BE2C (cell line): ENCODE data around the gene GPX3. TPM values are rescaled to one million over a fixed set of nuclear protein-coding genes. Genes with fewer than 3 reads are reported as not detected.

Experiments
- DNase-seq: peaks from one replicate; pipeline ENCODE4 v3.0.0-alpha.2; 2020
- H3K27me3 ChIP-seq: fragments of 250-450 bp; sonication (Bioruptor Pico); 2 replicates; pipeline ENCODE4 v1.5.1; 2020; ENCODE audit warnings: mild to moderate bottlenecking
- H3K36me3 ChIP-seq: fragments of 250-450 bp; sonication (Bioruptor Pico); 2 replicates; pipeline ENCODE4 v1.5.1; 2020; ENCODE audit warnings: mild to moderate bottlenecking
- H3K4me1 ChIP-seq: fragments of 250-450 bp; sonication (Bioruptor Pico); 2 replicates; pipeline ENCODE4 v1.5.1; 2020
- H3K4me3 ChIP-seq: 2 replicates; pipeline ENCODE4 v1.5.1; 2011; ENCODE audit warnings: low read depth, low read length
- H3K9me3 ChIP-seq: fragments of 250-450 bp; sonication (Bioruptor Pico); 2 replicates; pipeline ENCODE4 v1.5.1; 2020
- CTCF ChIP-seq: IDR thresholded peaks from 2 replicates; pipeline ENCODE4 v1.5.1; 2012; ENCODE audit warnings: mild to moderate bottlenecking, low read depth, low read length
- polyA plus RNA-seq: library from polyadenylated mRNA; unstranded; fragments of >200 nt; gene quantifications from one replicate; pipeline ENCODE4 v1.2.1, GENCODE V29; 2012; ENCODE audit warnings: low read depth, missing spikeins; ENCODE audit not compliant: insufficient read length, insufficient read depth

GPX3 gene
- polyA plus RNA-seq: 4.4 TPM

- no peaks in the 10 kb centered on the region for H3K27me3 ChIP-seq
- H3K4me3 ChIP-seq: peak within 1 kb of the TSS; percentile 77
- peak; percentile 86 for DNase-seq
- no peaks in the 10 kb centered on the region for H3K9me3 ChIP-seq
- no peaks in the 10 kb centered on the region for H3K36me3 ChIP-seq
- TF ChIP-seq CTCF: no peak
- no peaks in the 10 kb centered on the region for H3K4me1 ChIP-seq
Observed at GRCh38 chr5:151020304-151021110, at the start of gene GPX3. Gene GPX3, plus strand, starts transcription at chr5:151020591. Its CDS starts 64 bp downstream, at chr5:151020655.

GRCh38 chr5:150978590-150978989 is 41.8 kb upstream of the GPX3 start:
- Histone ChIP-seq H3K4me3 (no peak overlapping the region), H3K4me1 (no peaks in the 10 kb centered on the region), H3K9me3 (0 out of 2 replicates have a peak, but pooled peaks cover 2% of the 10 kb centered on the region), H3K36me3 (no peaks in the 10 kb centered on the region), H3K27me3 (no peaks in the 10 kb centered on the region; the same call in 1 of the 2 replicates)
- TF ChIP-seq CTCF: no peak
- no peak for DNase-seq

- TF ChIP-seq CTCF: no peak
- H3K4me3 ChIP-seq: no peak overlapping the region
- H3K27me3 ChIP-seq: no peaks in the 10 kb centered on the region
- no peaks in the 10 kb centered on the region for H3K9me3 ChIP-seq
- no peaks in the 10 kb centered on the region for H3K4me1 ChIP-seq
- no peak for DNase-seq
- no peaks in the 10 kb centered on the region for H3K36me3 ChIP-seq
Observed at GRCh38 chr5:150987746-150988145, 32.6 kb upstream of the GPX3 start.

- H3K9me3 ChIP-seq: no peaks in the 10 kb centered on the region
- H3K27me3 ChIP-seq: no peaks in the 10 kb centered on the region
- H3K4me3 ChIP-seq: no peak overlapping the region
- peak; percentile 47 for TF ChIP-seq CTCF
- peak; percentile 26 for DNase-seq
- no peaks in the 10 kb centered on the region for H3K36me3 ChIP-seq
- no peaks in the 10 kb centered on the region for H3K4me1 ChIP-seq
Observed at GRCh38 chr5:150989695-150990094, 30.7 kb upstream of the GPX3 start.

- H3K27me3 ChIP-seq: no peaks in the 10 kb centered on the region
Observed at GRCh38 chr5:150992705-150993104, 27.7 kb upstream of the GPX3 start.

More at GRCh38 chr5:150992705-150993104, 27.7 kb upstream of the GPX3 start:
- H3K9me3 ChIP-seq: no peaks in the 10 kb centered on the region
- H3K4me1 ChIP-seq: no peaks in the 10 kb centered on the region
- DNase-seq: no peak
- H3K36me3 ChIP-seq: no peaks in the 10 kb centered on the region
- no peak overlapping the region for H3K4me3 ChIP-seq
- TF ChIP-seq CTCF: no peak
